Spleen (tissue), 7 donors: ENCODE results near the gene FOXP1.

Source experiments
- POLR2A ChIP-seq, 3 donors: fragments of 450-650 bp; IDR thresholded peaks; one replicate each; pipeline ENCODE4 v1.5.1; 2017; ENCODE audit warnings: antibody characterized with exemption in 3 of 3, mild to moderate bottlenecking in 1 of 3
- POLR2AphosphoS5 ChIP-seq, 3 donors: sonication (generic); formaldehyde crosslinking; IDR thresholded peaks; one replicate each; pipeline ENCODE4 v1.5.1; 2017; ENCODE audit warnings: antibody characterized with exemption in 3 of 3
- TF ChIP-seq, protein P1 (sequence below), 11 experiments: fragments of 200-600 bp in 7 of 11; fragments of 450-650 bp in 4 of 11; sonication (generic) in 4 of 11; IDR thresholded peaks in 8 of 11; conservative IDR thresholded peaks in 3 of 11; 1 replicate in 7 of 11; 2 replicates in 4 of 11; pipeline versions ENCODE4 v1.4.0 to v1.8.0; 2016 to 2021; ENCODE audit warnings: antibody characterized with exemption in 11 of 11, inconsistent platforms in 4 of 11, mild to moderate bottlenecking in 1 of 11
- donor health status: DM: no; HTN: no; CAD: no; lungs with moderate emphysema.
- donor health status: DM: no; HTN: no; CAD: no.
- donor health status: DM: no; HTN: no; CAD: no.

GRCh38 chr3:71361334-71361890 is 222.1 kb downstream of the FOXP1 start:
- TF ChIP-seq POLR2A (IDR thresholded peaks at IDR 0.05) = no peak
- TF ChIP-seq, protein P1, sequence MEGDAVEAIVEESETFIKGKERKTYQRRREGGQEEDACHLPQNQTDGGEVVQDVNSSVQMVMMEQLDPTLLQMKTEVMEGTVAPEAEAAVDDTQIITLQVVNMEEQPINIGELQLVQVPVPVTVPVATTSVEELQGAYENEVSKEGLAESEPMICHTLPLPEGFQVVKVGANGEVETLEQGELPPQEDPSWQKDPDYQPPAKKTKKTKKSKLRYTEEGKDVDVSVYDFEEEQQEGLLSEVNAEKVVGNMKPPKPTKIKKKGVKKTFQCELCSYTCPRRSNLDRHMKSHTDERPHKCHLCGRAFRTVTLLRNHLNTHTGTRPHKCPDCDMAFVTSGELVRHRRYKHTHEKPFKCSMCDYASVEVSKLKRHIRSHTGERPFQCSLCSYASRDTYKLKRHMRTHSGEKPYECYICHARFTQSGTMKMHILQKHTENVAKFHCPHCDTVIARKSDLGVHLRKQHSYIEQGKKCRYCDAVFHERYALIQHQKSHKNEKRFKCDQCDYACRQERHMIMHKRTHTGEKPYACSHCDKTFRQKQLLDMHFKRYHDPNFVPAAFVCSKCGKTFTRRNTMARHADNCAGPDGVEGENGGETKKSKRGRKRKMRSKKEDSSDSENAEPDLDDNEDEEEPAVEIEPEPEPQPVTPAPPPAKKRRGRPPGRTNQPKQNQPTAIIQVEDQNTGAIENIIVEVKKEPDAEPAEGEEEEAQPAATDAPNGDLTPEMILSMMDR (IDR thresholded peaks at IDR 0.05 in 8 of 11, conservative IDR thresholded peaks at IDR 0.05 in 3 of 11) = no peak
- no peak for TF ChIP-seq POLR2AphosphoS5 (IDR thresholded peaks at IDR 0.05)
